B cell (primary cell): Measurements from ENCODE around the gene LVRN.

Experiments
- CTCF ChIP-seq: fragments of 200-600 bp; IDR thresholded peaks from one replicate; pipeline ENCODE4 v1.8.0; 2022; ENCODE audit warnings: antibody characterized with exemption, mild to moderate bottlenecking
- EZH2 ChIP-seq: IDR thresholded peaks from 2 replicates; pipeline ENCODE4 v1.6.1; 2012; ENCODE audit warnings: borderline replicate concordance, low read depth, mild to moderate bottlenecking, moderate library complexity, low read length; ENCODE audit not compliant: insufficient read depth, poor library complexity, severe bottlenecking

DNA sequence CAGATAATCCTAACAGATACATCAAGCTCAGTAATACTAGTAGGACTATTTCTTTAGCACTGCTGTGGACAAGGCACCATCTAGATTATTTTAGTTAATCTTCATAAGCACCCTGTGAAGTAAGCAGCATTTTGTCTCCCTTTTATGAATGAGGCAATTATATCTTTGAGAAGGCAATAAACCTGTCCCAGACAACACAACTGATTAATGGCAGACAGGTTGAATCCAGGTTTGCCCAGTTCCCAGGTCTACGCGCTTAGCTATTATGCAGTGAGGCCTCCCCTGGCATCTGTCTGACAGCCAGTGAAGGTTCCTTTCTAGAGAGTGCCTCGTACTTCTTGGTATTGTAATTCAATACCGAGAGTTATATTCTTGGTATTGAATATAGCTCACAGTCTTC is 9.7 kb upstream of the LVRN start:
- TF ChIP-seq EZH2: no peak
- TF ChIP-seq CTCF: no peak
